ENCODE measurements around the gene SH2D7.

DNA sequence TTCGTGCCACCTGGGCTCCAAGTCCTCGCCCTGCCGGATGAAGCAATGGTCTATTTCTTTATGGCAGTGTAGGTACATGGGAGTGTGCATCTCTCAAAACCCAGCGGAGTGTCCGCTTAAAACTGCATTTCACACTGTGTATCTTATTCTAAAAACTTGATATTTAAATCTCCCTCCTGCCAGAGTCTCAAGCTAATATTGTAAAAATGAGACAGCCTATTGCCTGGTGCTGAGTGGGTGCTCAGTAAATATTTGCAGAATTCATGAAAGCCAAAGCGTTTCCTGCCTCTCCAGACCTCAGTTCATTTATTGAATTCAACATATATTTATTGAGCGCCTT lies 14.5 kb upstream of the SH2D7 start:
- TF ChIP-seq, protein P1, sequence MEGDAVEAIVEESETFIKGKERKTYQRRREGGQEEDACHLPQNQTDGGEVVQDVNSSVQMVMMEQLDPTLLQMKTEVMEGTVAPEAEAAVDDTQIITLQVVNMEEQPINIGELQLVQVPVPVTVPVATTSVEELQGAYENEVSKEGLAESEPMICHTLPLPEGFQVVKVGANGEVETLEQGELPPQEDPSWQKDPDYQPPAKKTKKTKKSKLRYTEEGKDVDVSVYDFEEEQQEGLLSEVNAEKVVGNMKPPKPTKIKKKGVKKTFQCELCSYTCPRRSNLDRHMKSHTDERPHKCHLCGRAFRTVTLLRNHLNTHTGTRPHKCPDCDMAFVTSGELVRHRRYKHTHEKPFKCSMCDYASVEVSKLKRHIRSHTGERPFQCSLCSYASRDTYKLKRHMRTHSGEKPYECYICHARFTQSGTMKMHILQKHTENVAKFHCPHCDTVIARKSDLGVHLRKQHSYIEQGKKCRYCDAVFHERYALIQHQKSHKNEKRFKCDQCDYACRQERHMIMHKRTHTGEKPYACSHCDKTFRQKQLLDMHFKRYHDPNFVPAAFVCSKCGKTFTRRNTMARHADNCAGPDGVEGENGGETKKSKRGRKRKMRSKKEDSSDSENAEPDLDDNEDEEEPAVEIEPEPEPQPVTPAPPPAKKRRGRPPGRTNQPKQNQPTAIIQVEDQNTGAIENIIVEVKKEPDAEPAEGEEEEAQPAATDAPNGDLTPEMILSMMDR (IDR thresholded peaks at IDR 0.05; ENCODE audit: low read length), result no peak
- no peak for TF ChIP-seq EZH2 (IDR thresholded peaks at IDR 0.05; ENCODE audit: borderline replicate concordance, low read length)

Measured in OCI-LY1 (cell line).